Measurements from ENCODE around the gene ZNF20. TPM values are rescaled to one million over a fixed set of nuclear protein-coding genes. Genes with fewer than 3 reads are reported as not detected.

Gene ZNF20
- polyA plus RNA-seq, 1 donor from 2014 or later, result 12.0 TPM

GRCh38 chr19:12126707-12127106 lies 13.4 kb downstream of the ZNF20 start:
- H3K9me2 ChIP-seq (ENCODE audit: insufficient read depth, low read length), result no peaks in the 10 kb centered on the region
- no peaks in the 10 kb centered on the region for H4K20me1 ChIP-seq (ENCODE audit: insufficient read depth)
- H3K79me2 ChIP-seq (replicated peaks; ENCODE audit: insufficient read depth, low read length), result no peaks in the 10 kb centered on the region
- peaks cover 5% of the 10 kb centered on the region for H3K36me3 ChIP-seq (ENCODE audit: insufficient read depth, low read length)
- no peak overlapping the region for H3K9ac ChIP-seq (ENCODE audit: low read length)
- no peak overlapping the region for H3K27ac ChIP-seq (ENCODE audit: low read length)
- no peaks in the 10 kb centered on the region for H3K27me3 ChIP-seq (ENCODE audit: insufficient read depth, low read depth, low read length)
- TF ChIP-seq MXI1 (conservative IDR thresholded peaks at IDR 0.05; ENCODE audit: poor library complexity, severe bottlenecking), result no peak
- no peak for TF ChIP-seq SMC3 (conservative IDR thresholded peaks at IDR 0.05; ENCODE audit: poor library complexity)
- TF ChIP-seq REST (IDR thresholded peaks at IDR 0.05; ENCODE audit: borderline replicate concordance), result no peak
- TF ChIP-seq RAD21 (conservative IDR thresholded peaks at IDR 0.05), result no peak
- TF ChIP-seq POLR2AphosphoS5 (IDR thresholded peaks at IDR 0.05), result no peak
- no peak for TF ChIP-seq EP300 (conservative IDR thresholded peaks at IDR 0.05; ENCODE audit: poor library complexity, severe bottlenecking)
- no peak for TF ChIP-seq EZH2 (IDR thresholded peaks at IDR 0.05; ENCODE audit: borderline replicate concordance, insufficient read depth, low read length, poor library complexity, severe bottlenecking)
- TF ChIP-seq TAF1 (IDR thresholded peaks at IDR 0.05; ENCODE audit: low read depth), result no peak
- no peak overlapping the region for H3K4me3 ChIP-seq (ENCODE audit: low read length)
- no peaks in the 10 kb centered on the region for H3F3A ChIP-seq (ENCODE audit: insufficient read depth, low read length, poor library complexity, severe bottlenecking)
- H3K9me3 ChIP-seq (ENCODE audit: low read length), result peaks cover 3% of the 10 kb centered on the region
- H2AFZ ChIP-seq (ENCODE audit: low read depth, low read length), result no peak overlapping the region
- H3K4me2 ChIP-seq (ENCODE audit: low read length), result no peak overlapping the region

GRCh38 chr19:12117201-12117970 lies 22.8 kb downstream of the ZNF20 start:
- H3K9me3 ChIP-seq (ENCODE audit: low read length), result no peaks in the 10 kb centered on the region
- TF ChIP-seq TAF1 (IDR thresholded peaks at IDR 0.05; ENCODE audit: low read depth) (no peak), REST (IDR thresholded peaks at IDR 0.05; ENCODE audit: borderline replicate concordance) (no peak), CTCF (IDR thresholded peaks at IDR 0.05; ENCODE audit: poor library complexity, severe bottlenecking) (no peak), POLR2AphosphoS5 (IDR thresholded peaks at IDR 0.05) (no peak), EP300 (conservative IDR thresholded peaks at IDR 0.05; ENCODE audit: poor library complexity, severe bottlenecking) (no peak)

More at GRCh38 chr19:12117201-12117970, 22.8 kb downstream of the ZNF20 start:
- Histone ChIP-seq H3K79me2 (replicated peaks; ENCODE audit: insufficient read depth, low read length) (no peaks in the 10 kb centered on the region), H3K9me2 (ENCODE audit: insufficient read depth, low read length) (no peaks in the 10 kb centered on the region), H3K27me3 (ENCODE audit: insufficient read depth, low read depth, low read length) (no peaks in the 10 kb centered on the region), H3F3A (ENCODE audit: insufficient read depth, low read length, poor library complexity, severe bottlenecking) (no peaks in the 10 kb centered on the region), H2AFZ (ENCODE audit: low read depth, low read length) (no peak overlapping the region), H4K20me1 (ENCODE audit: insufficient read depth) (no peaks in the 10 kb centered on the region), H3K4me3 (ENCODE audit: low read length) (no peak overlapping the region), H3K36me3 (ENCODE audit: insufficient read depth, low read length) (no peaks in the 10 kb centered on the region), H3K4me2 (ENCODE audit: low read length) (no peak overlapping the region), H3K27ac (ENCODE audit: low read length) (no peak overlapping the region), H3K9ac (ENCODE audit: low read length) (no peak overlapping the region)
